Measurements from ENCODE around the gene MBNL2.

The MBNL2 gene

GRCh38 chr13:97234236-97234635 is 12.1 kb downstream of the MBNL2 start:
- no peak for DNase-seq (ENCODE audit: low read depth in 2 of 2)

- no peak for DNase-seq (ENCODE audit: low read depth in 2 of 2)
These were observed 12.6 kb downstream of the MBNL2 start for GRCh38 chr13:97234742-97235141.

- DNase-seq (ENCODE audit: low read depth in 2 of 2): no peak
These were observed 13.6 kb downstream of the MBNL2 start for GRCh38 chr13:97235549-97236231.

- no peak for DNase-seq (ENCODE audit: low read depth in 2 of 2)
These were observed 15.3 kb downstream of the MBNL2 start for GRCh38 chr13:97237388-97237787.

GRCh38 chr13:97238432-97238831 is 16.3 kb downstream of the MBNL2 start:
- DNase-seq (ENCODE audit: low read depth in 2 of 2): no peak

GRCh38 chr13:97238883-97239282 is 16.8 kb downstream of the MBNL2 start:
- no peak for DNase-seq (ENCODE audit: low read depth in 2 of 2)

GRCh38 chr13:97239306-97239705 is 17.2 kb downstream of the MBNL2 start:
- no peak for DNase-seq (ENCODE audit: low read depth in 2 of 2)

- no peak for DNase-seq (ENCODE audit: low read depth in 2 of 2)
These were observed 18.0 kb downstream of the MBNL2 start for GRCh38 chr13:97239943-97240787.

GRCh38 chr13:97240788-97241734 is 18.9 kb downstream of the MBNL2 start:
- no peak for DNase-seq (ENCODE audit: low read depth in 2 of 2)

- no peak for DNase-seq (ENCODE audit: low read depth in 2 of 2)
These were observed 19.6 kb downstream of the MBNL2 start for GRCh38 chr13:97241761-97242160.

GRCh38 chr13:97242755-97243497 is 20.8 kb downstream of the MBNL2 start:
- no peak for DNase-seq (ENCODE audit: low read depth in 2 of 2)

GRCh38 chr13:97243915-97244781 is 22.0 kb downstream of the MBNL2 start:
- no peak for DNase-seq (ENCODE audit: low read depth in 2 of 2)

GRCh38 chr13:97245011-97245410 is 22.9 kb downstream of the MBNL2 start:
- DNase-seq (ENCODE audit: low read depth in 2 of 2): no peak

GRCh38 chr13:97246596-97247158 is 24.5 kb downstream of the MBNL2 start:
- DNase-seq (ENCODE audit: low read depth in 2 of 2): no peak

GRCh38 chr13:97248243-97248642 is 26.1 kb downstream of the MBNL2 start:
- DNase-seq (ENCODE audit: low read depth in 2 of 2): no peak

GRCh38 chr13:97249093-97249795 is 27.1 kb downstream of the MBNL2 start:
- no peak for DNase-seq (ENCODE audit: low read depth in 2 of 2)

- DNase-seq (ENCODE audit: low read depth in 2 of 2): no peak
These were observed 27.8 kb downstream of the MBNL2 start for GRCh38 chr13:97249796-97250495.

GRCh38 chr13:97250560-97250959 is 28.4 kb downstream of the MBNL2 start:
- no peak for DNase-seq (ENCODE audit: low read depth in 2 of 2)

GRCh38 chr13:97252735-97253134 is 30.6 kb downstream of the MBNL2 start:
- no peak for DNase-seq (ENCODE audit: low read depth in 2 of 2)

Data from activated CD8-positive, alpha-beta memory T cell treated with anti-CD3 and anti-CD28 coated beads for 4 hours (primary cell).